Thyroid gland (tissue), 4 donors: ENCODE measurements around the gene MUCL1. TPM values are rescaled to one million over a fixed set of nuclear protein-coding genes. Genes with fewer than 3 reads are reported as not detected.

ENCODE experiments used
- DNase-seq, 2 donors: peaks; one replicate each; pipeline ENCODE4 v3.0.0-alpha.2; 2019
- H3K27ac ChIP-seq, 3 donors: fragments of 200-600 bp; sonication (generic); 1 replicate in 2 of 3; 2 replicates in 1 of 3; pipeline ENCODE4 v1.5.1; 2016 to 2019; ENCODE audit warnings: mild to moderate bottlenecking in 1 of 3, moderate library complexity in 1 of 3
- H3K27me3 ChIP-seq: fragments of 200-600 bp; sonication (generic); one replicate; pipeline ENCODE4 v1.5.1; 2019
- H3K36me3 ChIP-seq, 2 donors: fragments of 200-600 bp; sonication (generic); one replicate each; pipeline ENCODE4 v1.5.1; 2016 to 2019
- H3K4me1 ChIP-seq, 2 donors: fragments of 200-600 bp; sonication (generic); one replicate each; pipeline ENCODE4 v1.5.1; 2017 to 2019
- H3K4me3 ChIP-seq, 3 donors: fragments of 200-600 bp; sonication (generic); replicated peaks in 1 of 3; 1 replicate in 2 of 3; 2 replicates in 1 of 3; pipeline ENCODE4 v1.5.1; 2016; ENCODE audit warnings: mild to moderate bottlenecking in 1 of 3
- H3K9me3 ChIP-seq: fragments of 200-600 bp; sonication (generic); one replicate; pipeline ENCODE4 v1.5.1; 2017
- CTCF ChIP-seq, 6 experiments: fragments of 200-600 bp in 3 of 6; fragments of 450-650 bp in 3 of 6; sonication (generic) in 3 of 6; IDR thresholded peaks; one replicate each; pipeline ENCODE4 v1.5.1; 2016 to 2019; ENCODE audit warnings: antibody characterized with exemption in 6 of 6, mild to moderate bottlenecking in 2 of 6, inconsistent platforms in 1 of 6, moderate library complexity in 1 of 6
- POLR2A ChIP-seq, 2 donors: fragments of 450-650 bp; IDR thresholded peaks; one replicate each; pipeline ENCODE4 v1.6.1; 2017; ENCODE audit warnings: antibody characterized with exemption in 2 of 2, mild to moderate bottlenecking in 2 of 2, moderate library complexity in 1 of 2
- WGBS, 2 donors: methylation state at CpG; one replicate each; pipeline ENCODE4 v1.1.5; 2017; 5-methylcytosine and 5-hydroxymethylcytosine counted together
- intact Hi-C: fragments of 100-400 bp; cut with DNase I; formaldehyde crosslinking; loops from one replicate; pipeline ENCODE4 v1.15.1; 2023
- total RNA-seq, 4 donors: library from RNA; depleted of rRNA; stranded (reverse); fragments of >200 nt; gene quantifications; one replicate each; pipeline ENCODE4 v1.2.3, GENCODE V29; 2016

Gene MUCL1
- total RNA-seq, 4 donors from 2014 or later: not detected

GRCh38 chr12:54890339-54890738 lies 36.0 kb downstream of the MUCL1 start:
- H3K4me3 ChIP-seq: no peak overlapping the region
- no peaks in the 10 kb centered on the region for H3K27me3 ChIP-seq
- DNase-seq: no peak
- H3K36me3 ChIP-seq: no peaks in the 10 kb centered on the region
- H3K27ac ChIP-seq: no peak overlapping the region
- 94% methylated on average over 3 of the region's 3 CpGs for WGBS, 2 donors
- no peaks in the 10 kb centered on the region for H3K9me3 ChIP-seq
- TF ChIP-seq CTCF (IDR thresholded peaks at IDR 0.05) (no peak), POLR2A (IDR thresholded peaks at IDR 0.05) (no peak)
- H3K4me1 ChIP-seq: no peaks in the 10 kb centered on the region
- intact Hi-C loops: no loop called here

DNA sequence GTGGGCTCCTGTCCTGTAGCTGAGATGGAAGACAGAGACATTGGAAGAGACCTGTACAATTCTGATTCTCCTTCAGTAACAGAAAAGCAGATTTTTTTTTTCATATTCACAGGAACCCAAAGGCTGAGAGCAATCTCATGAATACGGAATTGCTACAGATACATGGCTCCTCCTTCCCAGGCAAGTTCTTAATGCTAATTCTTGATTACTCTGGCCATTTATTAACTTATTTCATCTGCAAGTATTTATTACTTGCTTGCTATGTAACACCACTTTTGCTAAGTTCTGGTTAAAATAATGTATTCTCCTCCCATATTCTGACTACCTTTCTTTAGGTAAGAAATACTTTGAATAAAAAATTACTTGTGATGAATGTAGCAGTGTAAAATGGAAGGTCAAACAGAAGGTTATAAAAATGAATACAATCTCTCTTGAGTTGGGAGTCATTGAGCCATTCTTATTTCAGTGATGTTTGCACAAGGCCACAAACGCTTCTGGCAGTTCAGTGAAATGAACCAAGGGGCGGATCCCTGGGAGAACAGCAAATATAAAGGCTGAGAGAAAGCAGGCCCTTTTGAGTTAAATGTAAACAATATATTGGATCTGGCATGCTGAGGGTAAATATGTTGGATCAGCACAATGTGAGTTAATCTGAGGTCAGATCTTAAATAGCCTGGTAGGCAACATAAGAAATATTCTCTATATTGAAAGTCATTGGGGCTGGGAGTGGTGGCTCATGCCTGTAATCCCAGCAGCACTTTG lies 37.6 kb downstream of the MUCL1 start:
- no peak for TF ChIP-seq POLR2A (IDR thresholded peaks at IDR 0.05)
- TF ChIP-seq CTCF (IDR thresholded peaks at IDR 0.05): no peak
- intact Hi-C loops: no loop called here
- DNase-seq: no peak
- Histone ChIP-seq H3K27ac (no peak overlapping the region), H3K4me3 (no peak overlapping the region), H3K27me3 (no peaks in the 10 kb centered on the region), H3K9me3 (no peaks in the 10 kb centered on the region), H3K4me1 (no peaks in the 10 kb centered on the region), H3K36me3 (no peaks in the 10 kb centered on the region)
- 65 to 71% methylated on average over 3 of the region's 3 CpGs for WGBS, 2 donors

Other genes starting within 250 kb of the MUCL1 start
- not detected for gene LACRT, start 219.6 kb upstream of the MUCL1 start, total RNA-seq
- not detected for gene DCD, start 206.2 kb upstream of the MUCL1 start, total RNA-seq
- gene TESPA1, start 130.2 kb downstream of the MUCL1 start, total RNA-seq: 1 to 10 TPM in 2 of 4 donors, under 1 TPM in 1, not detected in 1; 0.83 to 2.5 (median 2.0) TPM
- not detected for gene NEUROD4, start 165.5 kb downstream of the MUCL1 start, total RNA-seq